HG02763 (cell line): ENCODE results near the gene SLC35F6.

Experiments used
- ATAC-seq: cut with Tn5 transposase; IDR thresholded peaks from one replicate; pipeline ENCODE4 v1.9.1; 2021; ENCODE audit warnings: mild to moderate bottlenecking, moderate library complexity; ENCODE audit not compliant: unreplicated experiment

Gene SLC35F6, protein sequence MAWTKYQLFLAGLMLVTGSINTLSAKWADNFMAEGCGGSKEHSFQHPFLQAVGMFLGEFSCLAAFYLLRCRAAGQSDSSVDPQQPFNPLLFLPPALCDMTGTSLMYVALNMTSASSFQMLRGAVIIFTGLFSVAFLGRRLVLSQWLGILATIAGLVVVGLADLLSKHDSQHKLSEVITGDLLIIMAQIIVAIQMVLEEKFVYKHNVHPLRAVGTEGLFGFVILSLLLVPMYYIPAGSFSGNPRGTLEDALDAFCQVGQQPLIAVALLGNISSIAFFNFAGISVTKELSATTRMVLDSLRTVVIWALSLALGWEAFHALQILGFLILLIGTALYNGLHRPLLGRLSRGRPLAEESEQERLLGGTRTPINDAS

GRCh38 chr2:26764078-26764887 is at the start of gene SLC35F6:
TSS of gene SLC35F6 (plus strand) at chr2:26764284. CDS start at chr2:26764350, 66 bp downstream.
- peak; percentile 80 for ATAC-seq

GRCh38 chr2:26715528-26716270 is 48.4 kb upstream of the SLC35F6 start:
- ATAC-seq, result no peak

- no peak for ATAC-seq
Observed at GRCh38 chr2:26716340-26716739, 47.7 kb upstream of the SLC35F6 start.

DNA sequence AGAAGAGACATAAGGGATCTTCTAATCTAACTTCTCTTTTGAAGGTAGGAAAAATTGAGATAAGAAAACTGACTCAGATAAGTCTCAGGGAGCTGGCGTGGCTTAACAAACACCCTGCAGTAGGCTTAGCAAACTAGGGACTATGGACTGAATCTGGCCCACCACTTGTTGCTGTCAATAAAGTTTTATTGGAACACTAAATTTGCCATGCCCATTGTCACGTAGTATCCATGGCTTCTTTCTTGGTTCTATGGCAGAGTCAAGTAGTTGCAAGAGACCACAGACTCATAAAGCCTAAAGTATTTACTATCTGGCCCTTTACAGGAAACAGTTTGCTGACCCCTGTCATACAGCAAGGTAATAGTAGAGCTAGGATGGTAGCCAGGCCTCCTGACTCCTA is 47.3 kb upstream of the SLC35F6 start:
- no peak for ATAC-seq

- ATAC-seq, result no peak
Observed at GRCh38 chr2:26717362-26717761, 46.7 kb upstream of the SLC35F6 start.

GRCh38 chr2:26718949-26719686 is 45.0 kb upstream of the SLC35F6 start:
- no peak for ATAC-seq

DNA sequence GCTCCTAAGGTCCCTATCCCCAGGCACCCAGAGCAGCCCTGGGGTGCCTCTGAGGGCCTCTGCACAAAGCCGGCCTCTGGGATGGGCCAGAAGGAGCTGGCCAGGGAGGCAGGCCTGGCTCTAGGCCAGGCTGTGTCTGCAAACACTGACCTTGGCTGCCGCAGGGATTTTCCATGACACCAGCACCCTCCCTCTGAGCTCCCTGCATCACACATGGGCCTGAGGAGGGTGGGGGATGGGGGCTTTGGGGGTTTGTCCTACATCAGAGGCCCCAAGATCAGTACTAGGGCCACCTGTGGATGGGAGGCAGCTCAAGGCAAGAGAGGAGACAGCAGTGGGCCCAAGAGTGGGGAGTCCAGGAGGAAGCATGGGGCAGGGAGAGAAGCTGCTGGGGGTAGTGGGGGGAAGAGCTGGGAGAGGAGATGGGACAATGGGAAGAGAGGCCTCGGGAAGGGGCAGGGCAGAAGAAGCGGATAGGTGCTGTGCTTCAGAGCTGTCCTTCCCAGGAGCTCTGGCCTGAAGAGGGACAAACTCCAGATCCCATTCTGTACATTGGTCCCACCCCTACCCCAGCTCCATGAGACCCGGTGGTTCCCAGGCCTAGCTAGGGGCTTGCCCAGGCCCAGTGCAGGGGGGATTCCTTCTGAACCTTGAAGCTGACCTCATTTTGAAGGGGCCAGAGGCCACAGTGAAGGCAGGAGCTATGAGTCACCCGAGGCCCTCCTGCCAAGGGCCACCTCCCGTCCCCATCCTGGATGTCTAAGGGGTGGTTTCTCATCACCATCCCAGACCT is 43.6 kb upstream of the SLC35F6 start:
- ATAC-seq, result no peak

- no peak for ATAC-seq
Observed at GRCh38 chr2:26721115-26722032, 42.7 kb upstream of the SLC35F6 start.

- no peak for ATAC-seq
Observed at GRCh38 chr2:26722328-26722727, 41.8 kb upstream of the SLC35F6 start.

DNA sequence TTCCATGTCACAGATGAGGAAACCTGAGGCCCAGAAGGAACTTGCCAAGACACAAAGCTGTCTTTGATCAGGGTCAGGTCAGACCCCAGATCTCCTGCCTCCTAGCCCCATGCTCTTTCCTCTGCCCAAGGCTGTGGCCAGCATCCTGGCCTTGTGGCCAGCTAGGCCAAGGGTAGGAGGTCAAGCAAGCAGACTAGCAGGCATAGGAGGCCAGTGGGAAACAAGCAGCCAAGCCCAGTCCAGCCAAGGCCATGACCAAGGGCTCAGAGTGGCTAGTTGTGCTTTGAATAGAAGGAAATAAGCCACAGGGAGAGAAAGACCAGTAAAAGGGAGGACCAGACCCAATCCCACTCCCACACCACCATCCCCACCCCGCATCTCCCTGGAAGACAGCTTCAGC is 41.2 kb upstream of the SLC35F6 start:
- ATAC-seq, result no peak

GRCh38 chr2:26723475-26723874 is 40.6 kb upstream of the SLC35F6 start:
- no peak for ATAC-seq

DNA sequence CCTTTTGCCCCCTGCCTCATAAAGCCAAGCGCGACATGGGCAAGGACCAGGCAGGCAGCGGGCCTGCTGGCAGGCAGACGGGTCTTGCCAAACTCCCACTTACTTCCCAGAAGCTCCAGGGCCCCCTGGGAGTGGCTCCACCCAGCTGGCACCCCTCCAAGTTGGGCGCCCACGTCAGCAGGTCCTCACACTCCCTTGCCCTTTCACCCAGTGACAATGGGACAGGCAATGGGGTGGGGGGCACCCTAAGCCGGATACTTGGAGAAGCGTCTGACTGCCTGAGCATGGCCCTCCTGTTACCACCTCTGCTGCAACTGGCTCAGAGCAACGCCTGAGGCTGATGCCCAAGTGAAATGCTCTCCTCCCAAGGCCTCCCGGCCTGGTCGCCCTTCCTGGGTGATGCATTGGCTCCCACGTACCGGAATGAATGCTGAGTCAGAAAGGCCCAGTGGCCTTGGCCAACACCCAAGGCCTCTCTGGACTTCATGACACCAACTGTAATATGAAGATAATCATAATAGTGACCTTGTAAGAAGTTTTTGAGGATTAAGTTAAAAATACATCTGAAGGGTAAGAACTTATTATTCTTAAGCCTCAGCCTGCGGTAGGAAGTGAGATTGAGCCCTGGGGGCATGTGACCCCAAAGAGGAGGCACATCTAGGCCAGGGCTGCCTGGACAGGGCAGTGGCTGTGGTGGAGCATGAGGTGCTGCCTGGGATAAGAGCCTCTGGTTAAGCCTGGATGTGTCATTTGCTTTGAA is 39.9 kb upstream of the SLC35F6 start:
- no peak for ATAC-seq

DNA sequence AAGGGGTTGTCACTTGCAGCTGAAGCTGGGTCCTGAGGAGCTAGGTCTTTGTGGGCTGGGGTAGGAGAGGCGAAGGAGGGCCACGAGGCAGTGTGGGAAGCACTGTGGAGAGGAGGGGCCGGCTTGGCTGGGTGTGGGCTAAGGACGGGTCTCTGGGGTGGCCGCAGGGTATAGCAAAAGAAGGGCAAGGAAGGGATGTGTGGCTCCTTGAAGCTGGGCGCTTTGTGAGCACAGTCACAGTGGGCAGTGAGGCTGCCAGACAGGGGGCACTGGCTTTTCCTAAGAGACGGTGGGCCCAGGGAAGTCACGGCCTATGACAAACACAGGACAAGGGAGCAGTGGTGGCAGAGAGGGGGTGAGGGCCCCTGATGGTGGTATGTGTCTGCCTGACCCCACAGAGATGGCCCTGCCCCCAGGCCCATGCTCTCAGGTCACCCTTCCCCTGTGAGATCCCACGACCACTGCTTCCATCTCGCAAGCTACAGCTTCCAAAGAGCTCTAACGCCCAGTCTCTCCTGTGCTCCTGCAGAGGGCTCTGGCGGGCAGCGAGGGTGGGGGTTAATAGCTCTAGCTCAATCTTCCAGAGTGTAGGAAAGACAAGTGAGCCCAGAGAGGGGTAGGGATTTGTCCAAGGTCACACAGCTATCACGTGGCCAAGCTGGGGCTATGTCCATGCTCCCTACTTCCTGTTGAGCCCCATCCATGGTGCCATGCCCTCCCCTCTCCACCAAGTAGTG is 39.1 kb upstream of the SLC35F6 start:
- ATAC-seq, result no peak

GRCh38 chr2:26725521-26725820 is 38.6 kb upstream of the SLC35F6 start:
- no peak for ATAC-seq

GRCh38 chr2:26726228-26726627 is 37.9 kb upstream of the SLC35F6 start:
- no peak for ATAC-seq

DNA sequence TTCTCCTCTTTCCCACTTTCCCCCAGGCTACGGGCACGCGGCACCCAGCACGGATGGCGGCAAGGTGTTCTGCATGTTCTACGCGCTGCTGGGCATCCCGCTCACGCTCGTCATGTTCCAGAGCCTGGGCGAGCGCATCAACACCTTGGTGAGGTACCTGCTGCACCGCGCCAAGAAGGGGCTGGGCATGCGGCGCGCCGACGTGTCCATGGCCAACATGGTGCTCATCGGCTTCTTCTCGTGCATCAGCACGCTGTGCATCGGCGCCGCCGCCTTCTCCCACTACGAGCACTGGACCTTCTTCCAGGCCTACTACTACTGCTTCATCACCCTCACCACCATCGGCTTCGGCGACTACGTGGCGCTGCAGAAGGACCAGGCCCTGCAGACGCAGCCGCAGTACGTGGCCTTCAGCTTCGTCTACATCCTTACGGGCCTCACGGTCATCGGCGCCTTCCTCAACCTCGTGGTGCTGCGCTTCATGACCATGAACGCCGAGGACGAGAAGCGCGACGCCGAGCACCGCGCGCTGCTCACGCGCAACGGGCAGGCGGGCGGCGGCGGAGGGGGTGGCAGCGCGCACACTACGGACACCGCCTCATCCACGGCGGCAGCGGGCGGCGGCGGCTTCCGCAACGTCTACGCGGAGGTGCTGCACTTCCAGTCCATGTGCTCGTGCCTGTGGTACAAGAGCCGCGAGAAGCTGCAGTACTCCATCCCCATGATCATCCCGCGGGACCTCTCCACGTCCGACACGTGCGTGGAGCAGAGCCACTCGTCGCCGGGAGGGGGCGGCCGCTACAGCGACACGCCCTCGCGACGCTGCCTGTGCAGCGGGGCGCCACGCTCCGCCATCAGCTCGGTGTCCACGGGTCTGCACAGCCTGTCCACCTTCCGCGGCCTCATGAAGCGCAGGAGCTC is 36.2 kb upstream of the SLC35F6 start:
- no peak for ATAC-seq

GRCh38 chr2:26729311-26729710 is 34.8 kb upstream of the SLC35F6 start:
- ATAC-seq, result no peak
